GM21529 (cell line): Measurements from ENCODE around the gene HSD11B1L.
"Not testable (repeated sequence)": the region's sequence is repeated elsewhere in the genome, so short reads cannot be mapped to it uniquely, and the experiment has no call there.

Experiments
- ATAC-seq: cut with Tn5 transposase; IDR thresholded peaks from one replicate; pipeline ENCODE4 v1.9.1; 2021; ENCODE audit not compliant: unreplicated experiment

The HSD11B1L gene

DNA sequence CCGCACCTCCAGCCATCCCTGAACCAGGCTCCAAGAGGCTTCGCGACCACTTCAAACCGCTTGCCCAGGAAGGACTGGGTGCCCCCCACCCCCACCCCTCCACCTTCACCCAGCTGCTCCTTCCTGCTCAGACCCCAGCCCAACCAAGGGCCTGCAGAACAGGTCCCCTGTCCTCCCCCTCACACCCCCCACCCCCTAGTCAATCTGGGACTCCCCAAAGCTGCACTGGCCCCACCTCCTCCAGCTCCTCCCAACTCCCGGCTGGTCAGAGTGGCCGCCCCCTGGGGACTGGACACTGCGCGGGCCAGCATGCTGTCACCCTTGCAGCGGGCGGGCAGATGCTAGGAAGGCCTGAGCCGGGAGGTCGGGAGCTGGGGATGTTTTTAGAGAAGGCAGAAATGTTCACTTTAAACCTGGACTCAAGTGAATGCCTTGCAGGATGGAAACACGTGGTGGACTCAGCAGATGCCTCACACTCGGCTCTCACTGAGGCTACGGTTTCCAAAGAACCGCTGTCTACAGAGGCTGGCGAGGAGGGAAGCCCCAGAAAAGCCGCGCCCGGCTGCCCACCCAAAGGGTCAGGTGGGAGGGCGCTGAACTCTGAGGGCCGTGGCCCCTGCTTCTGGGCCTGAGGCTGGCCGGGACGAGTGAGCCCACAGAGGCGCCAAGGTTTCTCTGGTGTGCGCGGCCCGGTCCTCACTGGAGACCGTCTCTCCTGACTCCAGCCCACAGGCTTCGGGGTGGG, 17.2 kb downstream of the HSD11B1L start:
- ATAC-seq, result no peak

GRCh38 chr19:5698635-5699422, 18.0 kb downstream of the HSD11B1L start:
- no peak for ATAC-seq

DNA sequence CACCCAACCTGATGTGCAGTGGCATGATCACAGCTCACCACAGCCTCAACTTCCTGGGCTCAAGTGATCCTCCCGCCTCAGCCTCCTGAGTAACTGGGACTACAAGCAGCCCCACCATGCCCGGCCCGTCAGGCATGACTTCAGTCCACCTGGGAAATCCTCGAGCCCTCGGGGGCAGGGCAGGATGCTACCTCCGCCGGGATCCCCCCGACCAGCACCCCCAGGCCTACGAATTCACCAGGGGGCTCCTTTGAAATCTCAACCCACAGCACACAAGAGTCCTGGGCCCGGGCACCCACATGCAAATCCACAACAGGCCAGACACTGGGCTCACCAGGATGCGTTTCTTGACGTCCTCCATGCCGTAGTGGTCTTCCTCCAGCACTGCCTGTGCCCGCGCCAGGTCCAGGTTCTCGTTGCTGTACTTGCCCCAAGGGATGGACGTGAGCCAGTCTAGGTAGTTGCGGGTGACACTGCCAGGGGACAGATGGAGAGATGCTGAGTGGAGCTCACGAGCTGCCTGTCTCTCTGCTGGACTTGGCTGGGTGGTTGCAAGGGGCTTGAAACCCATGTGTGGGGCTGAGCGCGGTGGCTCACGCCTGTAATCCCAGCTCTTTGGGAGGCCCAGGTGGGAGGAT, 19.7 kb downstream of the HSD11B1L start:
- ATAC-seq, result no peak

DNA sequence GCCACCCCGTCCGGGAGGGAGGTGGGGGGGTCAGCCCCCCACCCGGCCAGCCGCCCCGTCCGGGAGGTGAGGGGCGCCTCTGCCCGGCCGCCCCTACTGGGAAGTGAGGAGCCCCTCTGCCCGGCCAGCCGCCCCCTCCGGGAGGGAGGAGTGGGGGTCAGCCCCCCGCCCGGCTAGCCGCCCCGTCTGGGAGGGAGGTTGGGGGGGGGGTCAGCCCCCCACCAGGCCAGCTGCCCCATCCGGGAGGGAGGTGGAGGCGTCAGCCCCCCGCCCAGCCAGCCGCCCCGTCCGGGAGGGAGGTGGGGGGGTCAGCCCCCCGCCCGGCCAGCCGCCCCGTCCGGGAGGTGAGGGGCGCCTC, 21.2 kb downstream of the HSD11B1L start:
- ATAC-seq, result not testable (repeated sequence)

DNA sequence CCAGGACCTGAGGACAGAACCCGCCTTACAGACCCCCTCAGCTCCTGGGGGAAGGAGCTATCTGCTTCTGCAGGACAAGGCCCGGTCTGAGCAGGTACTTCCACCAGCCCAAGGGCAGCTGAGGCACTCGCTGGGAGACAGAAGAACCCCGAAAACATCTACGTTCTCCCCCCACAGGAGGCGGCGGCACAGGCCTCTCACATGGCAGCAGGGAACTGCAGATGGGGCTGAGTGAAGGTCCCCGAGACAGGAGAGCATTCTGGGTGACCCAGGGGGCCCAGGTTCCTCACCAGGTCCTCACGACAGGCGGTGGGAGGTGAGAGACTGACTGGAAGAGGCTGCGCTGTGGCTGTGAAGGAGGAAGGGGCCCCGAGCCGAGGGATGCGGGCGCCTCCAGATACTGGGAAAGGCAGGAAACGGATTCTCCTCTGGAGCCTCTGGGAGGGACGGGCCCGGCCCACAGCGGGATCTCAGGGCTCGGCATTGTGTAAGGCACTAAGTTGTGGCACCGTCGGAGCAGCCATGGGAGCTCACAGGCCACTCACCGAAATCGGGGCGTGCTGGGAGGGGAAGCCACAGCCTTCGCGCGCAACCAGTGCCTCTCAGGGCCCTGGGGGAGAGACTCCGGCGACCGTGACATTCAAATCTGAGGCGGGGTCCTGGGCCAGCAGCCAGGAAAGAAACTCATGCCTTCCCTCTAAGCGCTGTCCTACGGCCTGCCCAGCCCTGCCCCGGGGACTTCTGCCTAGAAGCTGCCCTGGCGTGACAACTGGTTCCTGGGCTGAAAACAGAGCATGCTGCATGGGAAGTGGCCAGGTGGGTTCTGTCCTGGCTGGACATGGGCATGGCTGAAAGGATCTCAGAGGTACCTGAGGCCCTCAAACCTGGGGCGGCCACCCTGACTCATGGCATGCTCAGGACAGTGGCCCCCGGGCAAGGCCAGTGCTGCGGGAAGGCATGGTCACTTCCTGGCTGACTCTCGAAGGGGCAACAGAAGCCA, 23.3 kb downstream of the HSD11B1L start:
- no peak for ATAC-seq

- no peak for ATAC-seq
Measured at GRCh38 chr19:5705552-5705951, 24.7 kb downstream of the HSD11B1L start.

DNA sequence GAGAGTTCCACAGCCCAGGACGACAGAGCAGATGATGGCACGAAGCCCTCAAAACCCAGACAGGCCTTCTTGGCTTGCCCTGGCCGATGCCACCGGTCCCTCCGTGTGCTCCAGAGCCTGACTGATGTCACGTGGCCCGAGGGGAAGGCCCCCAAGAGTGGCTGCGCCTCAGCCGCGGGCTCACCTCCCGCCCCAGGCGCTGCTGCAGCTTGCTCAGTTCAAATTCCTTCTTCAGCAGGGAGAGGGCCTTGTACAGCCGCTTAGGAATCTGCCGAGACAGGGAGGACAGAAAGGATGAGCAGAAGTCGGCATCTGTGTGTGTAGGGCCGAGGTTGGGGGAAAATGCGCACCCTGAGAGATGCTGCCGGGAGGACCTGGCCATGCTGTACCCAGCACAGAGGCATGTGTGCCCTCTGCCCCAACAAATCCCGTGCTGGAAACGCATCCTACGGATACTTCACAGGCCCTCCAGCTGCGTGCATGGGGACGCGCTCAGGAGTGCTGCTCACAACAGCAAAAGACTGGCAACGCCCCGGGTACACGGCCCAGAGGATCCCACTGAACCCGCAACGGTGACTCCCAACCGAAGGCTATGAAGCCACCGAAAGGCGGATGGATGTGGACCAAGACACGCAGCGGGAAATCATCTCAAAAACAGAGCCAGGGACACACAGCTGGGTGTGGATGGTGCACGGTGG, 26.2 kb downstream of the HSD11B1L start:
- no peak for ATAC-seq

- ATAC-seq, result no peak
Measured at GRCh38 chr19:5707576-5708575, 27.0 kb downstream of the HSD11B1L start.

- ATAC-seq, result no peak
Measured at GRCh38 chr19:5711025-5711424, 30.2 kb downstream of the HSD11B1L start.

DNA sequence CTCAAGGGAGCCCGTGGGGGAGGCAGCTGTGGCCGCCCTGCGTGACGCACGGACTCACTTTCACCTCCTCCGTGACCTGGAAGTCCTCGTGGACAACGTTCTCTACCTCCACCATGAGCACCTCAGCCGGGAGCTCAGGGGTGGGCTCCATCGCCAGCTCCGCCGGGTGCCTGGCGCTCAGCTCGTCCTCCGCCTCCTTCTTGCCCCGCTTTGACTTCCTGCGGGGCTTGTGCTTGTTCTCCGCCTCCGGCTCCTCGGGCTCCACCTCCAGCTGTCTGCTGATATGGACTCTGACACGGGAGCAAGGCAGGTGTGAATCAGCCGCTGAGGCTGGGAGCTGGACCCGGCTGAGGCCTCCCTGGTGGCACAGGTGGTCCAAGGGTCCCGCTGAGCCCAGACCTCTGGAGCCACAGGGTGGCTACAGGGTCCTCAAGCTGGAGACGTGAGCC, 30.9 kb downstream of the HSD11B1L start:
- ATAC-seq, result no peak

GRCh38 chr19:5713228-5713627, 32.4 kb downstream of the HSD11B1L start:
- no peak for ATAC-seq

DNA sequence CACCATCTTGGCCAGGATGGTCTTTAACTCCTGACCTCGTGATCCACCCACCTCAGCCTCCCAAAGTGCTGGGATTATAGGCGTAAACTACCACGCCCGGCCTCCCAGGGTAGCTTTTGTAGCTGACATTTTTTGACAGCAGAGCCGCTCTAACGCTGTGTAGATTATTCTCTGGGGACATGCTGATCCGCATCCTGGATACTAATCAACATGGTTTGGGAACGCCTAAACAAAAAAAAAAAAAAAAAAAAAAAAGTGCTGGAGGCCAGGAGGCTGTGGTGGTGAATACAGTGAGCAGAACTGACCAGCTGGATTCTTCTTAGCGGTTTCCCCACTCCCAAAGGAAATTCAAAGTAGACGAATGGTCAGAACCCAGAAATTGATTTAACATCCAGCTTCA, 34.0 kb downstream of the HSD11B1L start:
- no peak for ATAC-seq

DNA sequence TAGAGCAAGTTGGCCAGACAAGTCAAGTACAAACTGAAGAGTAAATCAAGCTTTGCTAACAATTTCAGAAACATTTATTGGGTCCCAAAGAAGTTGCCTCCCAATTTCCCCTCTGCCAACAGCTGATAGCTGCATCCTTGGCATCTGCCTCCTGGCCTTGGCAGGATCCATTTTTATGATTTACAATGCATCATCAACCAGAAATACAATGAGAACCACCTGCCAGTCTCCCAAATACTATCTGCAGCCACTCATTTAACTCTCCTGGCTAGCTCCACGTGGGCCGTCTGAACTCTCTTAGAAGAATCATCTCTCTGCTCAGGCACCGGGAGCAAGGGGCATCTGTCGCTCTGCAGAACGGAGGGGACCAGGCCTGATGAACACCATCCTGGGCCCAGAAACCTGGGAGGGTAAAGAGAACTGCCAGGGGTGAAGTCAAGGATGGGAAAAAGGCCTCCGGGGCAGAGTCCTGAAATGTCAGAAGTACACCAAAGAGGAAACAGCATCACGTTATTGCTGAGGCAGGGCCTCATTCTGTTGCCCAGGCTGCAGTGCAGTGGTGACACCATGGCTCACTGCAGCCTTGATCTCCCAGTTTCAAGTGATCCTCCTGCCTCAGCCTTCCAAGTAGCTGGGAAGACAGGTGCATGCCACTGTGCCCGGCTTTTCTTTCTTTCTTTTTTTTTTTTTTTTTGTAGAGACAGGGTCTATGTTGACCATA, 36.5 kb downstream of the HSD11B1L start:
- no peak for ATAC-seq

DNA sequence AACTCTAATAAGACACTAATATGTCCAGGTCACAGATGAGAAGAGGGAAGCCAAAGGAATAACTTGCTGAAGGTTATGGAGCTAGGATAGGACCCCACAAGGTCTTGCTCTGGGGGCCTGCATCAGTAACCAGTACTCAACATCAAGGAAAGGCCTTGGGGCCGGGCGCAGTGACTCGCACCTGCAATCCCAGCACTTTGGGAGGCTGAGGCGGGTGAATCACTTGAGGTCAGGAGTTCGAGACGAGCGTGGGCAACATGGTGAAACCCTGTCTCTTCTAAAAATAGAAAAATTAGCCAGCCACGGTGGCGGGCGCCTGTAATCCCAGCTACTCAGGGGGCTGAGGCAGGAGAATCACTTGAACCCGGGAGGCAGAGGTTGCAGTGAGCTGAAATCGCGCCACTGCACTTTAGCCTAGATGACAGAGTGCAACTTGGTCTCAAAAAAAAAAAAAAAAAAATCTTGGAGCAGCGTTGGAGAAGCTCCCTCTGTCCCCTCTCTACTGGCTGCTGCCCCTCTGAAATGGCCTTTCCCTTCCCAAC, 37.3 kb downstream of the HSD11B1L start:
- no peak for ATAC-seq

DNA sequence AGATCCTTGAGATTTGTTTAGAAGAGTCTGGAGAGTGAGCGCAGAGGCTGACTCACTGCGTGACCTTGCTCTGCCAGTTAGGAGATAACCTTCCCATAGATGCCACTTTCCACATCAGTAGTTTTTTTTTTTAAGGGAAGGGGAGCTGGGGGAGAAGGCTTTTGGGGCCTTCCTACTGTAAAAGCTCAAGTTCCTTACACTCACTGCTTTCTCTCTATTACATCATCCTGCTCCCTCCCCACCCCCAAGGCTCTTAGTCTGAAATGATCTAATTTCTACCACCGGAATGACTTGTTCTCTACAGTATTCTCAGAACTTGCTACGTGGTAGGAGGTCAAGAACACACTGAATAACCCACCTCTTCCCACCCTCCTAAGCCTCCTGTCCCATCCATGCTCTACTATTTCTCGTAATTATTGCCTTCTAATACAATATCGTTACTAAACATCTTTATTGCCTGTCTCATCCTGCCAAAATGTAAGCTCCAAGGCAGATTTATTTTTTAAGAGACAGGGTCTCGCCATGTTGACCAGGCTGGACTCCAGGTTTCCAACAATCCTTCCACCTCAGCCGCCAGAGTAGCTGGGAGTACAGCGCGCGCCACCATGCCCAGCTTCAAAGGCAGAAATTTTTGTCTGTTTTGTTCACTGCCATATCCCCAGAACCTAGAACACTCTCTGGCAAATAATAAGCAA, 37.9 kb downstream of the HSD11B1L start:
- ATAC-seq, result no peak

DNA sequence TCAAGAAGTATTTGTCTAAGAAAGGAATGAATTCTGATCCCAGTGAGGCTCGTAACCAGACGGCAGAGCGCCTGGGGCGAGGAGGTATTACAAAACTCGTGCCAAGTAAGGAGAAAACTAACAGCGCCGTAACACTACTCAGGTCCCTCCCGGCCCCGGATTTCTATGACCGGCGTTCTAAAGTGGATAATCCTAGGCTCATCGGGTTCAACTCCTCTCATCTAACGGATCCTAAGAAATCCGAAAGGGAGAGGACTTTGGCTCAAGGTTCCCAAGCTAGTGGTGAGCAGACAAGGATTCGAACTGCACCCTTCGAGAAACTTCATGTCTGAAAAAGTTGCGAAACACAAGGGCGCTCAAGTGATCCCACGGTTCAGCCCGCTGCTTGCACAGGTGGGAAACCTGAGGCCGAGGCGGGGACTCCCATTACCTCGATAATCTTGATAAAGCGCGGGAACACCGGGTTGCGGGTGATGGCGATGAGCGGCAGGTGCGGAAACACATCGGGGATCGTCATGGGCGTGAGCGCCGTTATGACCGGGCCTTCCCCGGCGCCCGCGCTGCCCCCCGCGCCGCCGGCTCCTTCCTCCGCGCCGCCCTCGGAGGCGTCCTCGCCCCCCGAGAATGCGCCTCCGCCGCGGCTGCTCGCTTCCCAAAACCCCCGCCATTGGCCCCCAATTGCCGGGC, 38.6 kb downstream of the HSD11B1L start:
- ATAC-seq, result peak; percentile 2
